HEK293 (cell line): ENCODE results near the gene TSPAN14.

ENCODE experiments used
- CTCF ChIP-seq: fragments of 450-650 bp; formaldehyde crosslinking; IDR thresholded peaks from 2 replicates; pipeline ENCODE4 v1.5.1; 2016; ENCODE audit warnings: missing biosample characterization, missing genetic modification characterization
- HOXD13 ChIP-seq: sonication (generic); formaldehyde crosslinking; IDR thresholded peaks from 2 replicates; pipeline ENCODE4 v1.8.0; 2022; ENCODE audit warnings: missing genetic modification reagents, borderline replicate concordance
- KLF16 ChIP-seq: fragments of 450-650 bp; formaldehyde crosslinking; IDR thresholded peaks from 2 replicates; pipeline ENCODE4 v1.5.1; 2017; ENCODE audit warnings: missing biosample characterization, missing genetic modification characterization
- REST ChIP-seq: fragments of 450-650 bp; formaldehyde crosslinking; IDR thresholded peaks from 2 replicates; pipeline ENCODE4 v1.5.1; 2016; ENCODE audit warnings: missing biosample characterization, missing genetic modification characterization
- TRIM28 ChIP-seq: IDR thresholded peaks from 2 replicates; pipeline ENCODE4 v1.6.1; 2011; ENCODE audit warnings: low read length, control low read depth, borderline replicate concordance
- TSHZ1 ChIP-seq: fragments of 450-650 bp; formaldehyde crosslinking; IDR thresholded peaks from 2 replicates; pipeline ENCODE4 v1.5.1; 2016; ENCODE audit warnings: missing biosample characterization, missing genetic modification characterization, borderline replicate concordance
- ZBTB6 ChIP-seq: fragments of 450-650 bp; formaldehyde crosslinking; IDR thresholded peaks from 2 replicates; pipeline ENCODE4 v1.5.1; 2017; ENCODE audit warnings: missing biosample characterization, missing genetic modification characterization
- ZBTB8A ChIP-seq: fragments of 450-650 bp; formaldehyde crosslinking; IDR thresholded peaks from 2 replicates; pipeline ENCODE4 v1.5.1; 2016; ENCODE audit warnings: missing biosample characterization, missing genetic modification characterization
- ZNF366 ChIP-seq: fragments of 450-650 bp; formaldehyde crosslinking; conservative IDR thresholded peaks from 2 replicates; pipeline ENCODE4 v1.5.1; 2016; ENCODE audit warnings: missing biosample characterization, missing genetic modification characterization
- ZNF501 ChIP-seq: fragments of 450-650 bp; formaldehyde crosslinking; IDR thresholded peaks from 2 replicates; pipeline ENCODE4 v1.5.1; 2016; ENCODE audit warnings: missing biosample characterization, missing genetic modification characterization
- ZNF510 ChIP-seq: fragments of 450-650 bp; formaldehyde crosslinking; IDR thresholded peaks from 2 replicates; pipeline ENCODE4 v1.5.1; 2018; ENCODE audit warnings: mild to moderate bottlenecking, missing genetic modification characterization, missing biosample characterization; ENCODE audit not compliant: insufficient replicate concordance
- ZNF660 ChIP-seq: fragments of 450-650 bp; IDR thresholded peaks from 2 replicates; pipeline ENCODE4 v1.5.1; 2018; ENCODE audit warnings: missing biosample characterization, mild to moderate bottlenecking, missing genetic modification characterization
- ZSCAN23 ChIP-seq: fragments of 450-650 bp; formaldehyde crosslinking; IDR thresholded peaks from 2 replicates; pipeline ENCODE4 v1.5.1; 2016; ENCODE audit warnings: missing biosample characterization, missing genetic modification characterization

- TF ChIP-seq TRIM28 (no peak), ZBTB8A (no peak), CTCF (tag by site-specific recombination) (no peak), ZSCAN23 (tag by site-specific recombination) (no peak), REST (tag by site-specific recombination) (no peak), ZNF366 (no peak), HOXD13 (CRISPR knock-in tag) (no peak), TSHZ1 (tag by site-specific recombination) (no peak), KLF16 (no peak), ZBTB6 (tag by site-specific recombination) (no peak), ZNF501 (tag by site-specific recombination) (no peak), ZNF510 (tag by site-specific recombination) (no peak), ZNF660 (tag by site-specific recombination) (no peak)
These were observed 83.8 kb downstream of the TSPAN14 start, which contains the start of gene SH2D4B for GRCh38 chr10:80537736-80538480.
